HepG2 (cell line): Measurements from ENCODE around the gene HELZ2. TPM values are rescaled to one million over a fixed set of nuclear protein-coding genes. Genes with fewer than 3 reads are reported as not detected.

ENCODE experiments used
- DPF2 ChIP-seq: sonication (generic); formaldehyde crosslinking; IDR thresholded peaks from 2 replicates; pipeline ENCODE4 v1.4.0; 2020; ENCODE audit warnings: mild to moderate bottlenecking, low read depth, missing genetic modification reagents, borderline replicate concordance
- ERF ChIP-seq: IDR thresholded peaks from 2 replicates; pipeline ENCODE4 v1.6.1; 2018; ENCODE audit warnings: missing biosample characterization, missing genetic modification reagents
- KLF13 ChIP-seq: sonication (generic); formaldehyde crosslinking; IDR thresholded peaks from 2 replicates; pipeline ENCODE4 v1.4.0; 2020; ENCODE audit warnings: mild to moderate bottlenecking, missing genetic modification reagents
- MAFK ChIP-seq, 2 experiments: IDR thresholded peaks in 1 of 2; conservative IDR thresholded peaks in 1 of 2; 2 replicates each; pipeline ENCODE4 v1.6.1; 2011; ENCODE audit warnings: improper control_type of control experiment in 2 of 2, low read length in 2 of 2
- RXRB ChIP-seq: IDR thresholded peaks from 2 replicates; pipeline ENCODE4 v1.6.1; 2016; ENCODE audit warnings: borderline replicate concordance, missing genetic modification reagents, missing compliant biosample characterization
- SALL1 ChIP-seq: sonication (generic); formaldehyde crosslinking; IDR thresholded peaks from 2 replicates; pipeline ENCODE4 v1.8.0; 2022; ENCODE audit warnings: mild to moderate bottlenecking, missing genetic modification reagents
- SP4 ChIP-seq: sonication (generic); formaldehyde crosslinking; IDR thresholded peaks from 2 replicates; pipeline ENCODE4 v1.8.1; 2023; ENCODE audit warnings: mild to moderate bottlenecking, missing genetic modification reagents
- TAF1 ChIP-seq: sonication (generic); formaldehyde crosslinking; IDR thresholded peaks from 2 replicates; pipeline ENCODE4 v1.4.0; 2020; ENCODE audit warnings: missing genetic modification reagents
- ZNF235 ChIP-seq: sonication (generic); formaldehyde crosslinking; IDR thresholded peaks from 2 replicates; pipeline ENCODE4 v1.8.1; 2023; ENCODE audit warnings: mild to moderate bottlenecking, missing genetic modification reagents, borderline replicate concordance
- ZNF430 ChIP-seq: sonication (generic); formaldehyde crosslinking; IDR thresholded peaks from 2 replicates; pipeline ENCODE4 v1.9.0; 2021; ENCODE audit warnings: mild to moderate bottlenecking, missing genetic modification reagents
- ZNF782 ChIP-seq: sonication (generic); formaldehyde crosslinking; IDR thresholded peaks from 2 replicates; pipeline ENCODE4 v1.4.0; 2020; ENCODE audit warnings: missing genetic modification reagents, mild to moderate bottlenecking, borderline replicate concordance
- polyA plus RNA-seq, 8 experiments: library from polyadenylated mRNA; depleted of rRNA in 3 of 8; stranded (reverse) in 7 of 8; unstranded in 1 of 8; fragments of >200 nt; fragmentation: Illumina TruSeq in 4 of 8; extraction: Trizol in 4 of 8; gene quantifications; 2 replicates each; pipeline versions ENCODE4 v1.2.1 to v1.2.3, GENCODE V29; 2011 to 2016; ENCODE audit warnings: low read depth in 4 of 8, missing spikeins in 1 of 8, mixed read lengths in 1 of 8; ENCODE audit not compliant: insufficient read depth in 1 of 8
- total RNA-seq, 5 experiments: library from RNA; depleted of rRNA; stranded (reverse); fragments of >200 nt; fragmentation: Illumina TruSeq; extraction: Trizol; gene quantifications; 2 replicates each; pipeline ENCODE4 v1.2.3, GENCODE V29; 2016; ENCODE audit warnings: low read depth in 1 of 5
- TF ChIP-seq, protein P1 (sequence below): sonication (generic); formaldehyde crosslinking; IDR thresholded peaks from 2 replicates; pipeline ENCODE4 v1.4.0; 2020; ENCODE audit warnings: missing genetic modification reagents
- TF ChIP-seq, protein P2 (sequence below): IDR thresholded peaks from 2 replicates; pipeline ENCODE4 v1.6.1; 2016; ENCODE audit warnings: missing genetic modification reagents, missing compliant biosample characterization
- TF ChIP-seq, protein P3 (sequence below): sonication (generic); formaldehyde crosslinking; IDR thresholded peaks from 2 replicates; pipeline ENCODE4 v1.4.0; 2020; ENCODE audit warnings: mild to moderate bottlenecking, low read depth, missing genetic modification reagents
- TF ChIP-seq, protein P4 (sequence below): sonication (generic); formaldehyde crosslinking; IDR thresholded peaks from 2 replicates; pipeline ENCODE4 v1.4.0; 2020; ENCODE audit warnings: missing genetic modification reagents, borderline replicate concordance
- TF ChIP-seq, protein P5 (sequence below): sonication (generic); formaldehyde crosslinking; IDR thresholded peaks from 2 replicates; pipeline ENCODE4 v1.5.1; 2020; ENCODE audit warnings: mild to moderate bottlenecking, moderate library complexity, missing genetic modification reagents

Gene HELZ2
- total and polyA plus RNA-seq, 2 of the 13 experiments (the other 11 are each of a cell fraction or from before 2014, with no cell fraction given): 9.6 to 10.1 TPM

DNA sequence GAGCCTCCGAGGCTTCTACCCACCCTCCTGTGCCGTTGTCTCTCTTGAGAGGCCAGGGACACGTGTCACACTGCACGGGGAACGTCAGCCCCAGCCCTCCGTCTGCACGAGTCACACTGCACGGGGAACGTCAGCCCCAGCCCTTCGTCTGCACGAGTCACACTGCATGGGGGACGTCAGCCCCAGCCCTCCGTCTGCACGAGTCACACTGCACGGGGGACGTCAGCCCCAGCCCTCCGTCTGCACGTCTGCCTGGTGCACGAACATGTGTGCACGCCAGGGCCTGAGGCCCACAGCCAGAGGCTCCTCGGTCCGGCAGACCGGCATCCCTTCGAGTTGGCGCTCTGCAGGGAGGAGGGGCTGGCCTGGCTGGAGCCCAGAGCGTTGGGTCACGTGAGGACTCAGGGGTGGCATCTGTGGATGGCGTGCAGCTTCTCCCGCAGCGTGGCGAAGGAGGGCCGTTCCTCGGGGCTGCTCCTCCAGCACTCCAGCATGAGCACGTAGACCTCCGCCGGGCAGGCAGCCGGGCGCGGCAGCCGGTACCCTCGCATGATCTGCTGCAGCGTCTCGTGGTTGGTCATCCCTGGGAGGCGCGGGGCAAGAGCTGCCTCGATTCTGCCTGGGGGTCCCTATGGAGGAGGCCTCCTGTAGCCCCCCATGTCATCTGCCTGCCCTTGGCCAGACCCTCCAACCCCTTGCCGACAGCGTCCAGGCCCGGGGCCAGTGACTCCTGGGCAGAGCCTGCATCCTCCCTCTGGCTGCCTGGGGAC, 33.4 kb downstream of the HELZ2 start (continued):
- TF ChIP-seq, protein P1, sequence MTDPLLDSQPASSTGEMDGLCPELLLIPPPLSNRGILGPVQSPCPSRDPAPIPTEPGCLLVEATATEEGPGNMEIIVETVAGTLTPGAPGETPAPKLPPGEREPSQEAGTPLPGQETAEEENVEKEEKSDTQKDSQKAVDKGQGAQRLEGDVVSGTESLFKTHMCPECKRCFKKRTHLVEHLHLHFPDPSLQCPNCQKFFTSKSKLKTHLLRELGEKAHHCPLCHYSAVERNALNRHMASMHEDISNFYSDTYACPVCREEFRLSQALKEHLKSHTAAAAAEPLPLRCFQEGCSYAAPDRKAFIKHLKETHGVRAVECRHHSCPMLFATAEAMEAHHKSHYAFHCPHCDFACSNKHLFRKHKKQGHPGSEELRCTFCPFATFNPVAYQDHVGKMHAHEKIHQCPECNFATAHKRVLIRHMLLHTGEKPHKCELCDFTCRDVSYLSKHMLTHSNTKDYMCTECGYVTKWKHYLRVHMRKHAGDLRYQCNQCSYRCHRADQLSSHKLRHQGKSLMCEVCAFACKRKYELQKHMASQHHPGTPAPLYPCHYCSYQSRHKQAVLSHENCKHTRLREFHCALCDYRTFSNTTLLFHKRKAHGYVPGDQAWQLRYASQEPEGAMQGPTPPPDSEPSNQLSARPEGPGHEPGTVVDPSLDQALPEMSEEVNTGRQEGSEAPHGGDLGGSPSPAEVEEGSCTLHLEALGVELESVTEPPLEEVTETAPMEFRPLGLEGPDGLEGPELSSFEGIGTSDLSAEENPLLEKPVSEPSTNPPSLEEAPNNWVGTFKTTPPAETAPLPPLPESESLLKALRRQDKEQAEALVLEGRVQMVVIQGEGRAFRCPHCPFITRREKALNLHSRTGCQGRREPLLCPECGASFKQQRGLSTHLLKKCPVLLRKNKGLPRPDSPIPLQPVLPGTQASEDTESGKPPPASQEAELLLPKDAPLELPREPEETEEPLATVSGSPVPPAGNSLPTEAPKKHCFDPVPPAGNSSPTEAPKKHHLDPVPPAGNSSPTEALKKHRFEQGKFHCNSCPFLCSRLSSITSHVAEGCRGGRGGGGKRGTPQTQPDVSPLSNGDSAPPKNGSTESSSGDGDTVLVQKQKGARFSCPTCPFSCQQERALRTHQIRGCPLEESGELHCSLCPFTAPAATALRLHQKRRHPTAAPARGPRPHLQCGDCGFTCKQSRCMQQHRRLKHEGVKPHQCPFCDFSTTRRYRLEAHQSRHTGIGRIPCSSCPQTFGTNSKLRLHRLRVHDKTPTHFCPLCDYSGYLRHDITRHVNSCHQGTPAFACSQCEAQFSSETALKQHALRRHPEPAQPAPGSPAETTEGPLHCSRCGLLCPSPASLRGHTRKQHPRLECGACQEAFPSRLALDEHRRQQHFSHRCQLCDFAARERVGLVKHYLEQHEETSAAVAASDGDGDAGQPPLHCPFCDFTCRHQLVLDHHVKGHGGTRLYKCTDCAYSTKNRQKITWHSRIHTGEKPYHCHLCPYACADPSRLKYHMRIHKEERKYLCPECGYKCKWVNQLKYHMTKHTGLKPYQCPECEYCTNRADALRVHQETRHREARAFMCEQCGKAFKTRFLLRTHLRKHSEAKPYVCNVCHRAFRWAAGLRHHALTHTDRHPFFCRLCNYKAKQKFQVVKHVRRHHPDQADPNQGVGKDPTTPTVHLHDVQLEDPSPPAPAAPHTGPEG (CRISPR knock-in tag): no peak
- TF ChIP-seq, protein P2, sequence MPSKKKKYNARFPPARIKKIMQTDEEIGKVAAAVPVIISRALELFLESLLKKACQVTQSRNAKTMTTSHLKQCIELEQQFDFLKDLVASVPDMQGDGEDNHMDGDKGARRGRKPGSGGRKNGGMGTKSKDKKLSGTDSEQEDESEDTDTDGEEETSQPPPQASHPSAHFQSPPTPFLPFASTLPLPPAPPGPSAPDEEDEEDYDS (CRISPR knock-in tag): no peak
- 0 out of 2 replicates have a peak, but pooled peaks have one; percentile 29 for TF ChIP-seq DPF2
- TF ChIP-seq ZNF235 (CRISPR knock-in tag): no peak
- TF ChIP-seq, protein P3, sequence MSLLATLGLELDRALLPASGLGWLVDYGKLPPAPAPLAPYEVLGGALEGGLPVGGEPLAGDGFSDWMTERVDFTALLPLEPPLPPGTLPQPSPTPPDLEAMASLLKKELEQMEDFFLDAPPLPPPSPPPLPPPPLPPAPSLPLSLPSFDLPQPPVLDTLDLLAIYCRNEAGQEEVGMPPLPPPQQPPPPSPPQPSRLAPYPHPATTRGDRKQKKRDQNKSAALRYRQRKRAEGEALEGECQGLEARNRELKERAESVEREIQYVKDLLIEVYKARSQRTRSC: no peak
- no peak for TF ChIP-seq ERF (CRISPR knock-in tag)
- TF ChIP-seq, protein P4, sequence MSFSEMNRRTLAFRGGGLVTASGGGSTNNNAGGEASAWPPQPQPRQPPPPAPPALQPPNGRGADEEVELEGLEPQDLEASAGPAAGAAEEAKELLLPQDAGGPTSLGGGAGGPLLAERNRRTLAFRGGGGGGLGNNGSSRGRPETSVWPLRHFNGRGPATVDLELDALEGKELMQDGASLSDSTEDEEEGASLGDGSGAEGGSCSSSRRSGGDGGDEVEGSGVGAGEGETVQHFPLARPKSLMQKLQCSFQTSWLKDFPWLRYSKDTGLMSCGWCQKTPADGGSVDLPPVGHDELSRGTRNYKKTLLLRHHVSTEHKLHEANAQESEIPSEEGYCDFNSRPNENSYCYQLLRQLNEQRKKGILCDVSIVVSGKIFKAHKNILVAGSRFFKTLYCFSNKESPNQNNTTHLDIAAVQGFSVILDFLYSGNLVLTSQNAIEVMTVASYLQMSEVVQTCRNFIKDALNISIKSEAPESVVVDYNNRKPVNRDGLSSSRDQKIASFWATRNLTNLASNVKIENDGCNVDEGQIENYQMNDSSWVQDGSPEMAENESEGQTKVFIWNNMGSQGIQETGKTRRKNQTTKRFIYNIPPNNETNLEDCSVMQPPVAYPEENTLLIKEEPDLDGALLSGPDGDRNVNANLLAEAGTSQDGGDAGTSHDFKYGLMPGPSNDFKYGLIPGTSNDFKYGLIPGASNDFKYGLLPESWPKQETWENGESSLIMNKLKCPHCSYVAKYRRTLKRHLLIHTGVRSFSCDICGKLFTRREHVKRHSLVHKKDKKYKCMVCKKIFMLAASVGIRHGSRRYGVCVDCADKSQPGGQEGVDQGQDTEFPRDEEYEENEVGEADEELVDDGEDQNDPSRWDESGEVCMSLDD (CRISPR knock-in tag): no peak
- peak; percentile 27; the same call in 1 of the 2 replicates for TF ChIP-seq ZNF782
- TF ChIP-seq ZNF430 (CRISPR knock-in tag): no peak
- TF ChIP-seq, protein P5, sequence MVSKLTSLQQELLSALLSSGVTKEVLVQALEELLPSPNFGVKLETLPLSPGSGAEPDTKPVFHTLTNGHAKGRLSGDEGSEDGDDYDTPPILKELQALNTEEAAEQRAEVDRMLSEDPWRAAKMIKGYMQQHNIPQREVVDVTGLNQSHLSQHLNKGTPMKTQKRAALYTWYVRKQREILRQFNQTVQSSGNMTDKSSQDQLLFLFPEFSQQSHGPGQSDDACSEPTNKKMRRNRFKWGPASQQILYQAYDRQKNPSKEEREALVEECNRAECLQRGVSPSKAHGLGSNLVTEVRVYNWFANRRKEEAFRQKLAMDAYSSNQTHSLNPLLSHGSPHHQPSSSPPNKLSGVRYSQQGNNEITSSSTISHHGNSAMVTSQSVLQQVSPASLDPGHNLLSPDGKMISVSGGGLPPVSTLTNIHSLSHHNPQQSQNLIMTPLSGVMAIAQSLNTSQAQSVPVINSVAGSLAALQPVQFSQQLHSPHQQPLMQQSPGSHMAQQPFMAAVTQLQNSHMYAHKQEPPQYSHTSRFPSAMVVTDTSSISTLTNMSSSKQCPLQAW: no peak
- TF ChIP-seq TAF1 (CRISPR knock-in tag): no peak
- TF ChIP-seq SALL1 (CRISPR knock-in tag): peak; percentile 49; the same call in 1 of the 2 replicates
- peak; percentile 52; the same call in 1 of the 2 replicates for TF ChIP-seq KLF13 (CRISPR knock-in tag)
- 0 out of 2 replicates have a peak, but pooled peaks have one; percentile 21 for TF ChIP-seq SP4 (CRISPR knock-in tag)
- no peak for TF ChIP-seq MAFK (conservative IDR thresholded peaks at IDR 0.05 in 1 of 2, IDR thresholded peaks at IDR 0.05 in 1 of 2; ENCODE audit: low read length in 2 of 2)
- TF ChIP-seq RXRB (CRISPR knock-in tag): no peak
